Sigmoid colon (tissue), 7 donors: Measurements from ENCODE around the gene MFSD2B. TPM values are rescaled to one million over a fixed set of nuclear protein-coding genes. Genes with fewer than 3 reads are reported as not detected.

Experiments used
- DNase-seq: peaks from one replicate; pipeline ENCODE4 v3.0.0-alpha.2; 2019
- H3K27ac ChIP-seq, 4 donors: fragments of 200-600 bp; sonication (generic); one replicate each; pipeline ENCODE4 v1.5.1; 2016 to 2019; ENCODE audit warnings: mild to moderate bottlenecking in 1 of 4
- H3K27me3 ChIP-seq, 3 donors: fragments of 200-600 bp; sonication (generic); one replicate each; pipeline ENCODE4 v1.5.1; 2019; ENCODE audit warnings: mild to moderate bottlenecking in 1 of 3
- H3K36me3 ChIP-seq, 4 donors: fragments of 200-600 bp; sonication (generic); one replicate each; pipeline ENCODE4 v1.5.1; 2016 to 2019
- H3K4me1 ChIP-seq, 4 donors: fragments of 200-600 bp; sonication (generic); one replicate each; pipeline ENCODE4 v1.5.1; 2017 to 2019
- H3K4me3 ChIP-seq, 4 donors: fragments of 200-600 bp; sonication (generic); one replicate each; pipeline ENCODE4 v1.5.1; 2017 to 2019; ENCODE audit warnings: mild to moderate bottlenecking in 2 of 4, moderate library complexity in 1 of 4
- H3K9me3 ChIP-seq, 4 donors: fragments of 200-600 bp in 3 of 4; sonication (generic) in 3 of 4; one replicate each; pipeline versions ENCODE4 v1.5.1 to v1.6.1; 2013 to 2019
- EP300 ChIP-seq, 4 donors: sonication (generic); formaldehyde crosslinking; IDR thresholded peaks; one replicate each; pipeline ENCODE4 v1.6.1; 2017; ENCODE audit warnings: antibody characterized with exemption in 4 of 4
- POLR2A ChIP-seq, 2 donors: fragments of 450-650 bp; IDR thresholded peaks; one replicate each; pipeline ENCODE4 v1.6.1; 2016; ENCODE audit warnings: antibody characterized with exemption in 2 of 2, mild to moderate bottlenecking in 2 of 2, moderate library complexity in 2 of 2
- POLR2AphosphoS5 ChIP-seq, 4 donors: sonication (generic); formaldehyde crosslinking; IDR thresholded peaks; one replicate each; pipeline ENCODE4 v1.6.1; 2017; ENCODE audit warnings: antibody characterized with exemption in 4 of 4
- WGBS, 2 donors: extraction: QIAGEN DNeasy Blood & Tissue Kit; methylation state at CpG; one replicate each; pipeline ENCODE4 v1.1.7; 2013; 5-methylcytosine and 5-hydroxymethylcytosine counted together
- intact Hi-C: fragments of 100-400 bp; cut with DNase I; formaldehyde crosslinking; loops from one replicate; pipeline ENCODE4 v1.15.1; 2023
- polyA plus RNA-seq, 3 donors: library from polyadenylated mRNA; stranded (reverse); fragments of 200-250 nt; gene quantifications; one replicate each; pipeline ENCODE4 v1.2.3, GENCODE V29; 2013
- total RNA-seq, 4 donors: library from RNA; depleted of rRNA; stranded (reverse); fragments of >200 nt; gene quantifications; one replicate each; pipeline ENCODE4 v1.1.0, GENCODE V29; 2016
- TF ChIP-seq, protein P1 (sequence below), 4 experiments: fragments of 450-650 bp in 3 of 4; fragments of 200-600 bp in 1 of 4; IDR thresholded peaks; one replicate each; pipeline ENCODE4 v1.5.1; 2016 to 2019; ENCODE audit warnings: antibody characterized with exemption in 4 of 4, mild to moderate bottlenecking in 3 of 4, moderate library complexity in 2 of 4
- donor health status: healthy with polysubstance abuse.
- donor health status: Bipolar disorder and iron deficiency.
- donor health status: healthy.

MFSD2B gene
- total and polyA plus RNA-seq, 7 donors, result 0.10 TPM; not detected in 6

- TF ChIP-seq, protein P1, sequence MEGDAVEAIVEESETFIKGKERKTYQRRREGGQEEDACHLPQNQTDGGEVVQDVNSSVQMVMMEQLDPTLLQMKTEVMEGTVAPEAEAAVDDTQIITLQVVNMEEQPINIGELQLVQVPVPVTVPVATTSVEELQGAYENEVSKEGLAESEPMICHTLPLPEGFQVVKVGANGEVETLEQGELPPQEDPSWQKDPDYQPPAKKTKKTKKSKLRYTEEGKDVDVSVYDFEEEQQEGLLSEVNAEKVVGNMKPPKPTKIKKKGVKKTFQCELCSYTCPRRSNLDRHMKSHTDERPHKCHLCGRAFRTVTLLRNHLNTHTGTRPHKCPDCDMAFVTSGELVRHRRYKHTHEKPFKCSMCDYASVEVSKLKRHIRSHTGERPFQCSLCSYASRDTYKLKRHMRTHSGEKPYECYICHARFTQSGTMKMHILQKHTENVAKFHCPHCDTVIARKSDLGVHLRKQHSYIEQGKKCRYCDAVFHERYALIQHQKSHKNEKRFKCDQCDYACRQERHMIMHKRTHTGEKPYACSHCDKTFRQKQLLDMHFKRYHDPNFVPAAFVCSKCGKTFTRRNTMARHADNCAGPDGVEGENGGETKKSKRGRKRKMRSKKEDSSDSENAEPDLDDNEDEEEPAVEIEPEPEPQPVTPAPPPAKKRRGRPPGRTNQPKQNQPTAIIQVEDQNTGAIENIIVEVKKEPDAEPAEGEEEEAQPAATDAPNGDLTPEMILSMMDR (IDR thresholded peaks at IDR 0.05), result no peak
- TF ChIP-seq EP300 (IDR thresholded peaks at IDR 0.05), result no peak
- TF ChIP-seq POLR2AphosphoS5 (IDR thresholded peaks at IDR 0.05), result no peak
- no peak for TF ChIP-seq POLR2A (IDR thresholded peaks at IDR 0.05)
- H3K9me3 ChIP-seq, result no peaks in the 10 kb centered on the region
- 75 to 85% methylated on average over 13 of the region's 13 CpGs for WGBS, 2 donors
- no peak overlapping the region for H3K27ac ChIP-seq
- peaks cover 13 to 40% (median 14%) of the 10 kb centered on the region in 3 donors for H3K27me3 ChIP-seq
- H3K4me3 ChIP-seq, result no peak overlapping the region
- intact Hi-C loops, result no loop called here
- H3K4me1 ChIP-seq, result peaks cover 0 to 13% (median 11%) of the 10 kb centered on the region in 4 donors
- H3K36me3 ChIP-seq, result no peaks in the 10 kb centered on the region
- no peak for DNase-seq
Measured at GRCh38 chr2:24008672-24009366, 1.1 kb upstream of the MFSD2B start.

- Histone ChIP-seq H3K27ac (no peak overlapping the region), H3K36me3 (no peaks in the 10 kb centered on the region), H3K27me3 (peaks cover 13 to 40% (median 14%) of the 10 kb centered on the region in 3 donors), H3K9me3 (no peaks in the 10 kb centered on the region), H3K4me3 (peak overlapping the region in 2 of 4 donors; percentile 46 to 51), H3K4me1 (peaks cover 0 to 13% (median 11%) of the 10 kb centered on the region in 4 donors)
- WGBS, 2 donors, result 61 to 72% methylated on average over 9 of the region's 9 CpGs
- intact Hi-C loops, result no loop called here
- DNase-seq, result no peak
- no peak for TF ChIP-seq POLR2A (IDR thresholded peaks at IDR 0.05)
- TF ChIP-seq EP300 (IDR thresholded peaks at IDR 0.05), result no peak
- no peak for TF ChIP-seq POLR2AphosphoS5 (IDR thresholded peaks at IDR 0.05)
- TF ChIP-seq, protein P1 (IDR thresholded peaks at IDR 0.05), result no peak
Measured at GRCh38 chr2:24009367-24009679, 562 bp upstream of the MFSD2B start.

GRCh38 chr2:24010477-24011249, 778 bp downstream of the MFSD2B start:
- no peak for DNase-seq
- H3K27ac ChIP-seq, result no peak overlapping the region
- H3K36me3 ChIP-seq, result no peaks in the 10 kb centered on the region
- H3K4me3 ChIP-seq, result peak overlapping the region in 3 of 4 donors; percentile 37 to 51 (median 46)
- intact Hi-C loops, result no loop called here
- peaks cover 13 to 40% (median 14%) of the 10 kb centered on the region in 3 donors for H3K27me3 ChIP-seq
- H3K9me3 ChIP-seq, result no peaks in the 10 kb centered on the region
- no peak for TF ChIP-seq POLR2AphosphoS5 (IDR thresholded peaks at IDR 0.05)
- no peak for TF ChIP-seq POLR2A (IDR thresholded peaks at IDR 0.05)
- no peak for TF ChIP-seq EP300 (IDR thresholded peaks at IDR 0.05)
- TF ChIP-seq, protein P1 (IDR thresholded peaks at IDR 0.05), result no peak
- 26 to 55% methylated on average over 37 of the region's 37 CpGs for WGBS, 2 donors
- H3K4me1 ChIP-seq, result peaks cover 0 to 13% (median 11%) of the 10 kb centered on the region in 4 donors

- H3K4me1 ChIP-seq, result peaks cover 0 to 13% (median 11%) of the 10 kb centered on the region in 4 donors
- H3K36me3 ChIP-seq, result no peaks in the 10 kb centered on the region
- no peak for DNase-seq
- H3K4me3 ChIP-seq, result no peak overlapping the region
- H3K9me3 ChIP-seq, result no peaks in the 10 kb centered on the region
- peaks cover 13 to 40% (median 14%) of the 10 kb centered on the region in 3 donors for H3K27me3 ChIP-seq
- TF ChIP-seq EP300 (IDR thresholded peaks at IDR 0.05), result no peak
- TF ChIP-seq, protein P1 (IDR thresholded peaks at IDR 0.05), result no peak
- no peak for TF ChIP-seq POLR2AphosphoS5 (IDR thresholded peaks at IDR 0.05)
- no peak for TF ChIP-seq POLR2A (IDR thresholded peaks at IDR 0.05)
- no peak overlapping the region for H3K27ac ChIP-seq
- WGBS, 2 donors, result 63 to 66% methylated on average over 7 of the region's 7 CpGs
- intact Hi-C loops, result no loop called here
Measured at GRCh38 chr2:24011250-24012104, 1.6 kb downstream of the MFSD2B start.
